GM21515 (cell line): ENCODE results near the gene NRIP3.

Experiments
- ATAC-seq: cut with Tn5 transposase; IDR thresholded peaks from one replicate; pipeline ENCODE4 v1.9.1; 2021; ENCODE audit not compliant: unreplicated experiment

Gene NRIP3

GRCh38 chr11:9003573-9004182 lies at the start of gene NRIP3:
Gene NRIP3, minus strand, starts transcription at chr11:9004001. Its CDS starts 66 bp downstream, at chr11:9003935.
- ATAC-seq = no peak

- no peak for ATAC-seq
These were observed 48.5 kb upstream of the NRIP3 start for GRCh38 chr11:9052316-9052715.

GRCh38 chr11:9049959-9050358 lies 46.2 kb upstream of the NRIP3 start:
- no peak for ATAC-seq

GRCh38 chr11:9047964-9048523 lies 44.2 kb upstream of the NRIP3 start:
- no peak for ATAC-seq

- no peak for ATAC-seq
These were observed 42.7 kb upstream of the NRIP3 start for GRCh38 chr11:9046481-9046880.

GRCh38 chr11:9042488-9042887 lies 38.7 kb upstream of the NRIP3 start:
- ATAC-seq = no peak

GRCh38 chr11:9041747-9042146 lies 37.9 kb upstream of the NRIP3 start:
- ATAC-seq = no peak

- ATAC-seq = no peak
These were observed 36.6 kb upstream of the NRIP3 start for GRCh38 chr11:9040410-9040809.

GRCh38 chr11:9039863-9040262 lies 36.1 kb upstream of the NRIP3 start:
- no peak for ATAC-seq

GRCh38 chr11:9039198-9039597 lies 35.4 kb upstream of the NRIP3 start:
- ATAC-seq = no peak

- ATAC-seq = no peak
These were observed 34.7 kb upstream of the NRIP3 start for GRCh38 chr11:9038541-9038940.

- no peak for ATAC-seq
These were observed 34.2 kb upstream of the NRIP3 start for GRCh38 chr11:9037963-9038362.

- no peak for ATAC-seq
These were observed 33.4 kb upstream of the NRIP3 start for GRCh38 chr11:9037046-9037780.

- ATAC-seq = no peak
These were observed 26.8 kb upstream of the NRIP3 start for GRCh38 chr11:9030601-9031000.

GRCh38 chr11:9029422-9029821 lies 25.6 kb upstream of the NRIP3 start:
- no peak for ATAC-seq

- no peak for ATAC-seq
These were observed 24.8 kb upstream of the NRIP3 start for GRCh38 chr11:9028581-9028980.

GRCh38 chr11:9025101-9025850 lies 21.5 kb upstream of the NRIP3 start:
- ATAC-seq = no peak

- ATAC-seq = no peak
These were observed 19.3 kb upstream of the NRIP3 start for GRCh38 chr11:9022961-9023680.

- ATAC-seq = no peak
These were observed 17.1 kb upstream of the NRIP3 start for GRCh38 chr11:9020916-9021315.

- no peak for ATAC-seq
These were observed 16.1 kb upstream of the NRIP3 start for GRCh38 chr11:9019861-9020260.

- ATAC-seq = no peak
These were observed 14.0 kb upstream of the NRIP3 start for GRCh38 chr11:9017773-9018172.
